GM12878 (cell line): ENCODE measurements around the gene VSIG8.

Experiments used
- CBX5 ChIP-seq: sonication (generic); IDR thresholded peaks from 2 replicates; pipeline ENCODE4 v1.6.1; 2016; ENCODE audit warnings: low read depth, moderate library complexity, mild to moderate bottlenecking, inconsistent platforms
- CTCF ChIP-seq, 3 experiments: IDR thresholded peaks in 2 of 3; conservative IDR thresholded peaks in 1 of 3; 2 replicates each; pipeline ENCODE4 v1.5.1; 2011; ENCODE audit warnings: low read depth in 3 of 3, low read length in 3 of 3, mild to moderate bottlenecking in 3 of 3, control low read depth in 2 of 3, moderate library complexity in 2 of 3, inconsistent platforms in 1 of 3, mixed read lengths in 1 of 3; ENCODE audit not compliant: control insufficient read depth in 2 of 3, insufficient read depth in 1 of 3; ENCODE audit errors: extremely low read depth in 1 of 3
- EZH2 ChIP-seq: IDR thresholded peaks from 2 replicates; pipeline ENCODE4 v1.6.1; 2012; ENCODE audit warnings: low read depth, mild to moderate bottlenecking, control low read depth, inconsistent platforms, low read length, borderline replicate concordance; ENCODE audit not compliant: control insufficient read depth
- HDAC2 ChIP-seq: fragments of 200-600 bp; sonication (generic); IDR thresholded peaks from 2 replicates; pipeline ENCODE4 v1.6.1; 2017
- MEF2A ChIP-seq: IDR thresholded peaks from 2 replicates; pipeline ENCODE4 v1.6.1; 2011; ENCODE audit warnings: low read depth, mild to moderate bottlenecking, low read length, moderate library complexity; ENCODE audit not compliant: insufficient read depth
- MXI1 ChIP-seq: fragments of 150-350 bp; IDR thresholded peaks from 2 replicates; pipeline ENCODE4 v1.6.1; 2011; ENCODE audit warnings: low read depth, mild to moderate bottlenecking, inconsistent platforms, low read length, improper control_type of control experiment
- NR2C1 ChIP-seq: fragments of 450-650 bp; IDR thresholded peaks from 2 replicates; pipeline ENCODE4 v1.6.1; 2017; ENCODE audit warnings: antibody characterized with exemption, mild to moderate bottlenecking, moderate library complexity
- POLR2A ChIP-seq: IDR thresholded peaks from 2 replicates; pipeline ENCODE4 v1.6.1; 2011; ENCODE audit warnings: low read depth, mild to moderate bottlenecking, low read length
- POLR2AphosphoS5 ChIP-seq: IDR thresholded peaks from 2 replicates; pipeline ENCODE4 v1.6.1; 2011; ENCODE audit warnings: mild to moderate bottlenecking, low read length, inconsistent platforms
- SMAD5 ChIP-seq: IDR thresholded peaks from 2 replicates; pipeline ENCODE4 v1.6.1; 2016; ENCODE audit warnings: antibody characterized with exemption, low read depth
- TBL1XR1 ChIP-seq: IDR thresholded peaks from 2 replicates; pipeline ENCODE4 v1.6.1; 2012; ENCODE audit warnings: low read depth, low read length, improper control_type of control experiment
- ZBTB33 ChIP-seq: fragments of 450-650 bp; IDR thresholded peaks from 2 replicates; pipeline ENCODE4 v1.6.1; 2017; ENCODE audit warnings: mild to moderate bottlenecking
- TF ChIP-seq, protein P1 (sequence below): IDR thresholded peaks from 2 replicates; pipeline ENCODE4 v1.6.1; 2011; ENCODE audit warnings: borderline replicate concordance, low read depth, mild to moderate bottlenecking, moderate library complexity, low read length; ENCODE audit not compliant: insufficient read depth, poor library complexity, severe bottlenecking

- no peak for TF ChIP-seq ZBTB33
- TF ChIP-seq, protein P1, sequence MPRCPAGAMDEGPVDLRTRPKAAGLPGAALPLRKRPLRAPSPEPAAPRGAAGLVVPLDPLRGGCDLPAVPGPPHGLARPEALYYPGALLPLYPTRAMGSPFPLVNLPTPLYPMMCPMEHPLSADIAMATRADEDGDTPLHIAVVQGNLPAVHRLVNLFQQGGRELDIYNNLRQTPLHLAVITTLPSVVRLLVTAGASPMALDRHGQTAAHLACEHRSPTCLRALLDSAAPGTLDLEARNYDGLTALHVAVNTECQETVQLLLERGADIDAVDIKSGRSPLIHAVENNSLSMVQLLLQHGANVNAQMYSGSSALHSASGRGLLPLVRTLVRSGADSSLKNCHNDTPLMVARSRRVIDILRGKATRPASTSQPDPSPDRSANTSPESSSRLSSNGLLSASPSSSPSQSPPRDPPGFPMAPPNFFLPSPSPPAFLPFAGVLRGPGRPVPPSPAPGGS: no peak
- no peak for TF ChIP-seq MEF2A
- TF ChIP-seq TBL1XR1: no peak
- no peak for TF ChIP-seq POLR2A
- no peak for TF ChIP-seq MXI1
- no peak for TF ChIP-seq EZH2
- TF ChIP-seq CTCF (IDR thresholded peaks at IDR 0.05 in 2 of 3, conservative IDR thresholded peaks at IDR 0.05 in 1 of 3; ENCODE audit: control insufficient read depth in 2 of 3, extremely low read depth in 1 of 3, insufficient read depth in 1 of 3, low read depth in 3 of 3, low read length in 3 of 3): no peak
- no peak for TF ChIP-seq HDAC2
- TF ChIP-seq POLR2AphosphoS5: no peak
- no peak for TF ChIP-seq NR2C1
- TF ChIP-seq SMAD5: no peak
- no peak for TF ChIP-seq CBX5
Observed at GRCh38 chr1:159906960-159907359, 44.5 kb upstream of the VSIG8 start.
